Body of pancreas (tissue), 4 donors: ENCODE results near the gene CYTIP.

ENCODE experiments used
- POLR2A ChIP-seq, 3 donors: fragments of 450-650 bp; IDR thresholded peaks; one replicate each; pipeline ENCODE4 v1.6.1; 2016; ENCODE audit warnings: antibody characterized with exemption in 3 of 3, mild to moderate bottlenecking in 2 of 3
- TF ChIP-seq, protein P1 (sequence below), 7 experiments: fragments of 450-650 bp in 4 of 7; fragments of 200-600 bp in 3 of 7; sonication (generic) in 3 of 7; IDR thresholded peaks; one replicate each; pipeline ENCODE4 v1.5.1; 2016 to 2019; ENCODE audit warnings: antibody characterized with exemption in 7 of 7

DNA sequence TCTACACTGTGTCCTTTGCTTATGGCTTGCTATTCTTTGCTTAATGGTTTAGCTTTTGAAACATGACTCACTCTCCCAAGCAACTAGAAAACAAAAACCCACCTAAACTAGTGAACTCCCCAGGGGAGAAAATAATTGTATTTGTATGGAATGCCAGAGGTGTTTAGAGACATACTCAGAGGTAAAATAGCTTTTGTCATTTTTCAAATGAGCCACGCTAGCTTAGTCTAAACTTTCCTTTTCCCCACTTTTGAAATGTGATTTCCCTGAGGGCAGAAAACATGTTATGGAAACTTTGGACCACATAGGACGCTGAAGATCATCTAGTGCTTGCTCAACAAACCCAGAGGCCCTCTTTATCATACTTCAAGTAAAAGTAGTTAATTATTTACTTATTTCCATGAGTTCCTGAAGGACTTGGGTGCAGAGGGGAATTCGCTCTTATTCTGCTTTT lies 16.5 kb upstream of the CYTIP start:
- TF ChIP-seq, protein P1, sequence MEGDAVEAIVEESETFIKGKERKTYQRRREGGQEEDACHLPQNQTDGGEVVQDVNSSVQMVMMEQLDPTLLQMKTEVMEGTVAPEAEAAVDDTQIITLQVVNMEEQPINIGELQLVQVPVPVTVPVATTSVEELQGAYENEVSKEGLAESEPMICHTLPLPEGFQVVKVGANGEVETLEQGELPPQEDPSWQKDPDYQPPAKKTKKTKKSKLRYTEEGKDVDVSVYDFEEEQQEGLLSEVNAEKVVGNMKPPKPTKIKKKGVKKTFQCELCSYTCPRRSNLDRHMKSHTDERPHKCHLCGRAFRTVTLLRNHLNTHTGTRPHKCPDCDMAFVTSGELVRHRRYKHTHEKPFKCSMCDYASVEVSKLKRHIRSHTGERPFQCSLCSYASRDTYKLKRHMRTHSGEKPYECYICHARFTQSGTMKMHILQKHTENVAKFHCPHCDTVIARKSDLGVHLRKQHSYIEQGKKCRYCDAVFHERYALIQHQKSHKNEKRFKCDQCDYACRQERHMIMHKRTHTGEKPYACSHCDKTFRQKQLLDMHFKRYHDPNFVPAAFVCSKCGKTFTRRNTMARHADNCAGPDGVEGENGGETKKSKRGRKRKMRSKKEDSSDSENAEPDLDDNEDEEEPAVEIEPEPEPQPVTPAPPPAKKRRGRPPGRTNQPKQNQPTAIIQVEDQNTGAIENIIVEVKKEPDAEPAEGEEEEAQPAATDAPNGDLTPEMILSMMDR (IDR thresholded peaks at IDR 0.05): no peak
- TF ChIP-seq POLR2A (IDR thresholded peaks at IDR 0.05): no peak
